GM15510 (cell line): ENCODE data around the gene ARCN1.

Source experiments
- POLR2A ChIP-seq: IDR thresholded peaks from 3 replicates; pipeline ENCODE4 v1.6.1; 2011; ENCODE audit warnings: borderline replicate concordance; ENCODE audit not compliant: insufficient read length; ENCODE audit errors: extremely low read depth

ARCN1 gene

GRCh38 chr11:118609380-118610224 lies 37.4 kb downstream of the ARCN1 start:
- no peak for TF ChIP-seq POLR2A

GRCh38 chr11:118610225-118610772 lies 38.1 kb downstream of the ARCN1 start:
- no peak for TF ChIP-seq POLR2A

- TF ChIP-seq POLR2A = no peak
These were observed 38.7 kb downstream of the ARCN1 start for GRCh38 chr11:118610773-118611432.

- no peak for TF ChIP-seq POLR2A
These were observed 40.2 kb downstream of the ARCN1 start for GRCh38 chr11:118612378-118612777.

GRCh38 chr11:118614511-118614910 lies 42.3 kb downstream of the ARCN1 start:
- no peak for TF ChIP-seq POLR2A

GRCh38 chr11:118615282-118615975 lies 43.2 kb downstream of the ARCN1 start:
- no peak for TF ChIP-seq POLR2A

- TF ChIP-seq POLR2A = no peak
These were observed 43.8 kb downstream of the ARCN1 start for GRCh38 chr11:118615976-118616371.

GRCh38 chr11:118618115-118618990 lies 46.1 kb downstream of the ARCN1 start:
- TF ChIP-seq POLR2A = no peak

GRCh38 chr11:118618991-118619375 lies 46.8 kb downstream of the ARCN1 start:
- TF ChIP-seq POLR2A = no peak

GRCh38 chr11:118619444-118620197 lies 47.4 kb downstream of the ARCN1 start:
- TF ChIP-seq POLR2A = no peak

- no peak for TF ChIP-seq POLR2A
These were observed 48.4 kb downstream of the ARCN1 start for GRCh38 chr11:118620529-118621070.

- TF ChIP-seq POLR2A = no peak
These were observed 49.0 kb downstream of the ARCN1 start for GRCh38 chr11:118621071-118621783.
